Measurements from ENCODE around the gene CYSLTR2.

DNA sequence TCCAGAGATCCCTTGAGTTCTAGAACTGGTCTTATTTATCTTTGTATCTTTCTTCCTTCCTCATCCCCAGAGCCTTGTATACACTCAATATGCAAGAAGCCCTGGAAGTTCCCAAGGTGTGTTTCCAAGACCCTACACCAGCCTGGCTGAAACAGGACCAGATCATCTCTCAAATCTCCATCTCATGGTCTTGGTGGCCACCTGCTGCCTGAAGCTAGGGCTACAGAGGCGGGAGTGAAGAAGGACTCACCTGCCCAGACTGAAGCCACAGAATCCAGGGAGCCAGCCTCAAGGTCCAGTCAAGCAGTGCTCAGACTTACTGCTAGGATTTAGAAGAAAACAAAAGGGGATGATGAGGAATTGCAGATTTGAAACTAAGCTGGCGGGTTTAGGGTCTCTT lies 6.1 kb upstream of the CYSLTR2 start:
- TF ChIP-seq POLR2A (IDR thresholded peaks at IDR 0.05; ENCODE audit: low read depth, low read length) (no peak), POLR2AphosphoS5 (IDR thresholded peaks at IDR 0.05; ENCODE audit: low read depth, low read length) (no peak), TAF1 (IDR thresholded peaks at IDR 0.05; ENCODE audit: borderline replicate concordance, low read depth, low read length) (no peak)

All from GM12892 (cell line).